Hepatocyte (in vitro differentiated cells): ENCODE measurements around the gene GPALPP1.

Source experiments
- CTCF ChIP-seq: fragments of 200-600 bp; sonication (generic); IDR thresholded peaks from 2 replicates; pipeline ENCODE4 v1.5.1; 2016; ENCODE audit warnings: antibody characterized with exemption, mild to moderate bottlenecking; ENCODE audit not compliant: poor library complexity
- EZH2 ChIP-seq: fragments of 200-600 bp; sonication (generic); IDR thresholded peaks from 2 replicates; pipeline ENCODE4 v1.6.1; 2016; ENCODE audit warnings: antibody characterized with exemption, mild to moderate bottlenecking, borderline replicate concordance
- EZH2phosphoT487 ChIP-seq: fragments of 200-600 bp; sonication (generic); IDR thresholded peaks from one replicate; pipeline ENCODE4 v1.6.1; 2018; ENCODE audit warnings: antibody characterized with exemption, mild to moderate bottlenecking, low read depth, moderate library complexity; ENCODE audit not compliant: unreplicated experiment, severe bottlenecking

GRCh38 chr13:45074721-45075120 lies 85.4 kb downstream of the GPALPP1 start:
- no peak for TF ChIP-seq CTCF
- TF ChIP-seq EZH2phosphoT487, result no peak
- no peak for TF ChIP-seq EZH2
